SK-N-MC (cell line): ENCODE results near the gene UNC79.

Source experiments
- EZH2 ChIP-seq: fragments of 200-600 bp; sonication (generic); IDR thresholded peaks from one replicate; pipeline ENCODE4 v1.6.1; 2017; ENCODE audit warnings: antibody characterized with exemption
- FOXP2 ChIP-seq: optimal IDR thresholded peaks from 2 replicates; pipeline ENCODE3; 2011; ENCODE audit warnings: mild to moderate bottlenecking, moderate library complexity; ENCODE audit not compliant: insufficient read depth; ENCODE audit errors: extremely low read length, control extremely low read depth
- POLR2AphosphoS5 ChIP-seq: IDR thresholded peaks from 2 replicates; pipeline ENCODE4 v1.6.1; 2012; ENCODE audit warnings: mild to moderate bottlenecking, low read depth, low read length, borderline replicate concordance

- TF ChIP-seq EZH2 (no peak), POLR2AphosphoS5 (no peak), FOXP2 (no peak)
Measured at GRCh38 chr14:93591506-93591905, 160.8 kb downstream of the UNC79 start.
